Heart right ventricle (tissue), 16 donors: ENCODE measurements around the gene DNAH1. TPM values are rescaled to one million over a fixed set of nuclear protein-coding genes. Genes with fewer than 3 reads are reported as not detected.

Source experiments
- ATAC-seq, 8 donors: fragments of 200-7000 bp; cut with Tn5 transposase; one replicate each; pipeline ENCODE4 v1.9.1; 2020; ENCODE audit warnings: mild to moderate bottlenecking in 8 of 8, moderate library complexity in 8 of 8, moderate number of reproducible peaks in 1 of 8
- DNase-seq, 2 donors: peaks; one replicate each; pipeline ENCODE4 v3.0.0-alpha.2; 2020
- H3K27ac ChIP-seq, 10 donors: fragments of 200-600 bp; sonication (generic) in 2 of 10; one replicate each; pipeline versions ENCODE4 v1.5.0 to v1.8.0; 2020 to 2022; ENCODE audit warnings: mild to moderate bottlenecking in 3 of 10
- H3K27me3 ChIP-seq, 7 donors: fragments of 200-600 bp; one replicate each; pipeline ENCODE4 v1.8.0; 2021 to 2022; ENCODE audit warnings: mild to moderate bottlenecking in 2 of 7
- H3K36me3 ChIP-seq, 9 donors: fragments of 200-600 bp; sonication (generic) in 1 of 9; one replicate each; pipeline versions ENCODE4 v1.5.0 to v1.8.0; 2020 to 2022; ENCODE audit warnings: mild to moderate bottlenecking in 2 of 9
- H3K4me1 ChIP-seq, 9 donors: fragments of 200-600 bp; sonication (generic) in 1 of 9; one replicate each; pipeline versions ENCODE4 v1.5.0 to v1.8.0; 2020 to 2022; ENCODE audit warnings: mild to moderate bottlenecking in 4 of 9
- H3K4me3 ChIP-seq, 10 donors: fragments of 200-600 bp; sonication (generic) in 2 of 10; one replicate each; pipeline versions ENCODE4 v1.5.0 to v1.8.0; 2020 to 2022; ENCODE audit warnings: mild to moderate bottlenecking in 7 of 10, moderate library complexity in 2 of 10
- H3K9me3 ChIP-seq, 11 donors: fragments of 200-600 bp in 10 of 11; sonication (generic) in 2 of 11; one replicate each; pipeline versions ENCODE4 v1.5.0 to v1.8.0; 2013 to 2022; ENCODE audit warnings: mild to moderate bottlenecking in 2 of 11, control low read depth in 1 of 11, moderate library complexity in 1 of 11
- CTCF ChIP-seq, 9 donors: fragments of 200-600 bp; sonication (generic) in 2 of 9; IDR thresholded peaks; one replicate each; pipeline versions ENCODE4 v1.5.0 to v1.8.0; 2021 to 2022; ENCODE audit warnings: antibody characterized with exemption in 9 of 9, mild to moderate bottlenecking in 5 of 9, moderate library complexity in 1 of 9
- WGBS, 2 donors: extraction: QIAGEN DNeasy Blood & Tissue Kit; methylation state at CpG; one replicate each; pipeline ENCODE4 v1.1.7; 2013; ENCODE audit warnings: inconsistent platforms in 1 of 2; 5-methylcytosine and 5-hydroxymethylcytosine counted together
- intact Hi-C, 10 donors: fragments of 100-400 bp; cut with DNase I; formaldehyde crosslinking; loops; one replicate each; pipeline versions ENCODE4 v1.11.1 to v1.14.2; 2022
- microRNA-seq, 2 donors: library from miRNA; unstranded; fragments of <30 nt; microRNA quantifications; one replicate each; pipeline ENCODE4 v1.2.0, GENCODE V29; 2021
- polyA plus RNA-seq, 2 donors: library from polyadenylated mRNA; stranded (reverse); fragments of 200-250 nt; gene quantifications; one replicate each; pipeline ENCODE4 v1.2.3, GENCODE V29; 2013
- total RNA-seq, 10 donors: library from RNA; stranded (reverse); fragmentation: NEBNext Ultra II Directional in 3 of 10; extraction: Animal tissue kit (Norgen Biotek cat#: 25700) in 3 of 10; gene quantifications; one replicate each; pipeline versions ENCODE4 v1.2.1 to v1.2.4, GENCODE V29; 2021 to 2023
- donor health status: Arrhythmogenic right ventricular cardiomyopathy.
- donor health status: ischemic (EF 13 %, LVEDD 7.1; RV severe dilation, severe dysfunction).
- donor health status: healthy with polysubstance abuse.
- donor health status: DM: no; HTN: yes; CAD: no.
- donor health status: DM: no; HTN: no; CAD: no.
- donor health status: ischemic (EF 25% LVEDD 6.9; RV normal size, moderate dysfunction).
- donor health status: ischemic (EF 25% LVEDD 5.7; RV mildly dilated, moderate dysfunction).
- donor health status: healthy.
- donor health status: DM: yes; HTN: yes; CAD: no.
- donor health status: Ischemic cardiomyopathy.
- donor health status: ischemic (EF 35%, LVEDD 5.7; RV mildly dilated, moderate dysfunction).
- donor health status: nonischemic (EF 11% LVEDD 7.7; RV severe dilation, severe dysfunction).
- donor health status: DM: yes; HTN: yes; CAD: no.
- donor health status: PGD.
- donor health status: ischemic (EF 29% LVEDD 5.4; RV normal size, mild dysfunction).
- donor health status: nonischemic (EF 23%, LVEDD 6.1; RV moderate dilation, normal function).

The DNAH1 gene
- total and polyA plus RNA-seq, 12 donors, result 0.99 to 6.4 (median 2.8) TPM

DNA sequence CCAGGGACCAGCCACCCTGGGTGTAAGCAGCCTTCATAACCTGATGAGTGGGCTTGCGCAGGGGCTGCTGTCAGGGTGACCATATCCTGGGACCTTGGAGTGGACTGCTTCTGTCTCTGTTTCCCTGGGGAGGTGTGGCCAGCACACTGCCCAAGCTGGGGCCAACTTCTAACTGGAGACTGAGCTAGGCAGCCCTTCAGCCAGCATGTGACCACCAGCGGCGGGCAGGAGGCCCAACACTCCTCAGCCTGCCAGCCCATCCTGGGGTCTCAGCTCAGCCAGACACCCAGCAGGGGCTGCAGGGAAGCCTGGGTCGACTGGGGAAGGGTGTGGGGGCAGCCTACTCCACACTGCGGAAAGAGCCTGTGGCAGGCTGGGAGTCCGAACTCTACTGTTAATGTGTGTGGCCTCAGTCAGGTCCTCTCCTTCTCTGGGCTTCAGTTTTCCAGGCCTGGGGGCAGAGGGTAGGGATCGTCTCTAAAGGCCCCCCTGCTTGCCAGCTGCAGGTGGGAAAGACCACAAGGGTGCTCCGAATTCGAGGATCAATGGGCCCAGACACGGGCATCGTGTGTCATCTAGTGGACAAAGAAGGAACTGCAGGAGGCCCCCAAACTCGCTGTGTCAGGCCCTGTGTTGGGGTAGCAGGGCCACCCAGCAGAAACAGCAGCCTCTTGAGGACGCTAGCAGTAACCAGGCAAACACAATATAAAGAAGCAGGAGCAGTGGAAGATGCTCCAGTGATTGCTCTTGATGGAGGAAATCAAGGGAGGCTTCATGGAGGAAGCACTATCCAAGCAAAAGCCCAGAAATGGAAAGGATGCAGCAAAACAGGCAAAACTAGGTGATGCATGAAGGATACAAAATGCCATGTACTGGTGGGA is 130.8 kb downstream of the DNAH1 start:
- Histone ChIP-seq H3K4me1 (peaks cover 3 to 54% (median 17%) of the 10 kb centered on the region in 9 donors), H3K9me3 (no peaks in the 10 kb centered on the region), H3K27ac (peak overlapping the region in 7 of 10 donors; percentile 28 to 68 (median 49)), H3K36me3 (peaks cover 0 to 15% (median 0%) of the 10 kb centered on the region in 9 donors), H3K27me3 (no peaks in the 10 kb centered on the region), H3K4me3 (no peak overlapping the region)
- TF ChIP-seq CTCF (IDR thresholded peaks at IDR 0.05), result peak in 8 of 9 donors; percentile 99 to 100 (median 100)
- DNase-seq (peak; percentile 54 to 73), ATAC-seq (peak; percentile 3 to 47 (median 30))
- WGBS, 2 donors, result 34 to 36% methylated on average over 13 of the region's 13 CpGs
- intact Hi-C loops, result loop anchor here in 7 of 10 donors (1.0 to 2.0 kb wide), 4 partner anchors 18 to 35 kb away; no protein-coding TSS in a partner anchor

GRCh38 chr3:52447512-52448355 is 131.6 kb downstream of the DNAH1 start:
- peaks cover 3 to 54% (median 17%) of the 10 kb centered on the region in 9 donors for H3K4me1 ChIP-seq
- no peaks in the 10 kb centered on the region for H3K9me3 ChIP-seq
- intact Hi-C loops, result loop anchor here in 7 of 10 donors (1.0 to 2.0 kb wide), 4 partner anchors 19 to 35 kb away; no protein-coding TSS in a partner anchor
- DNase-seq, result no peak
- peak overlapping the region in 7 of 10 donors; percentile 38 to 99 (median 91) for H3K27ac ChIP-seq
- H3K4me3 ChIP-seq, result no peak overlapping the region
- H3K36me3 ChIP-seq, result peaks cover 0 to 17% (median 0%) of the 10 kb centered on the region in 9 donors
- TF ChIP-seq CTCF (IDR thresholded peaks at IDR 0.05), result no peak
- peak in 1 of 8 donors; percentile 3 for ATAC-seq
- WGBS, 2 donors, result 40 to 49% methylated on average over 12 of the region's 12 CpGs
- no peaks in the 10 kb centered on the region for H3K27me3 ChIP-seq

Small RNA genes lying within 50 kb of the gene (microRNA-seq; reads per million reads assigned to microRNA genes)
- gene MIR135A1, result 0 reads per million in 2 donors
- gene MIRLET7G, result 58,356 to 60,253 reads per million in 2 donors

Other genes with a start within 250 kb of the DNAH1 start
- gene POC1A, start 161.9 kb upstream of the DNAH1 start, total RNA-seq, result 1 to 10 TPM in 5 of 10 donors, under 1 TPM in 5; 0.60 to 3.5 (median 1.1) TPM
- 1 to 10 TPM in 1 of 2 donors, under 1 TPM in 1; 0.44 to 1.9 TPM for gene POC1A, start 161.9 kb upstream of the DNAH1 start, polyA plus RNA-seq
- gene ALAS1, start 118.2 kb upstream of the DNAH1 start, total RNA-seq, result 100 to 1,000 TPM; 117 to 233 (median 177) TPM
- 10 to 100 TPM; 55.2 to 98.4 TPM for gene ALAS1, start 118.2 kb upstream of the DNAH1 start, polyA plus RNA-seq
- under 1 TPM in 8 of 10 donors, not detected in 2; 0.12 to 0.46 (median 0.30) TPM for gene TLR9, start 90.7 kb upstream of the DNAH1 start, total RNA-seq
- gene TLR9, start 90.7 kb upstream of the DNAH1 start, polyA plus RNA-seq, result under 1 TPM in 1 of 2 donors, not detected in 1; 0.06 TPM
- gene TWF2, start 77.2 kb upstream of the DNAH1 start, total RNA-seq, result 100 to 1,000 TPM in 5 of 10 donors, 10 to 100 TPM in 5; 71.5 to 148 (median 99.1) TPM
- 10 to 100 TPM; 44.7 to 62.8 TPM for gene TWF2, start 77.2 kb upstream of the DNAH1 start, polyA plus RNA-seq
- 10 to 100 TPM in 2 of 10 donors, 1 to 10 TPM in 8; 5.2 to 17.6 (median 7.9) TPM for gene PPM1M, start 70.6 kb upstream of the DNAH1 start, total RNA-seq
- gene PPM1M, start 70.6 kb upstream of the DNAH1 start, polyA plus RNA-seq, result 10 to 100 TPM in 1 of 2 donors, 1 to 10 TPM in 1; 6.4 to 11.1 TPM
- gene WDR82, start 37.7 kb upstream of the DNAH1 start, total RNA-seq, result 10 to 100 TPM; 59.0 to 78.4 (median 71.6) TPM
- 10 to 100 TPM; 19.3 to 33.5 TPM for gene WDR82, start 37.7 kb upstream of the DNAH1 start, polyA plus RNA-seq
- gene GLYCTK, start 28.5 kb upstream of the DNAH1 start, total RNA-seq, result 1 to 10 TPM; 4.3 to 9.2 (median 4.9) TPM
- gene GLYCTK, start 28.5 kb upstream of the DNAH1 start, polyA plus RNA-seq, result 1 to 10 TPM; 6.7 to 8.4 TPM
- gene BAP1, start 93.7 kb downstream of the DNAH1 start, total RNA-seq, result 10 to 100 TPM; 37.1 to 58.2 (median 46.1) TPM
- 10 to 100 TPM; 50.6 to 51.6 TPM for gene BAP1, start 93.7 kb downstream of the DNAH1 start, polyA plus RNA-seq
- gene PHF7, start 94.3 kb downstream of the DNAH1 start, total RNA-seq, result 10 to 100 TPM; 11.5 to 26.3 (median 22.4) TPM
- gene PHF7, start 94.3 kb downstream of the DNAH1 start, polyA plus RNA-seq, result 1 to 10 TPM; 1.9 to 6.0 TPM
- gene SEMA3G, start 128.8 kb downstream of the DNAH1 start, total RNA-seq, result 10 to 100 TPM in 9 of 10 donors, 1 to 10 TPM in 1; 8.3 to 17.8 (median 16.2) TPM
- gene SEMA3G, start 128.8 kb downstream of the DNAH1 start, polyA plus RNA-seq, result 10 to 100 TPM; 12.1 to 13.1 TPM
- gene TNNC1, start 137.7 kb downstream of the DNAH1 start, total RNA-seq, result 1,000 to 10,000 TPM; 6,035 to 9,296 (median 8,226) TPM
- gene TNNC1, start 137.7 kb downstream of the DNAH1 start, polyA plus RNA-seq, result over 10,000 TPM in 1 of 2 donors, 1,000 to 10,000 TPM in 1; 9,937 to 18,066 TPM
- gene NISCH, start 139.3 kb downstream of the DNAH1 start, total RNA-seq, result 10 to 100 TPM; 35.3 to 56.3 (median 41.9) TPM
- gene NISCH, start 139.3 kb downstream of the DNAH1 start, polyA plus RNA-seq, result 10 to 100 TPM; 24.0 to 53.6 TPM
- 100 to 1,000 TPM in 2 of 10 donors, 10 to 100 TPM in 8; 17.4 to 159 (median 33.2) TPM for gene STAB1, start 179.0 kb downstream of the DNAH1 start, total RNA-seq
- gene STAB1, start 179.0 kb downstream of the DNAH1 start, polyA plus RNA-seq, result 100 to 1,000 TPM in 1 of 2 donors, 10 to 100 TPM in 1; 54.1 to 231 TPM
- gene NT5DC2, start 217.5 kb downstream of the DNAH1 start, total RNA-seq, result 100 to 1,000 TPM in 1 of 10 donors, 10 to 100 TPM in 9; 25.1 to 108 (median 44.5) TPM
- 100 to 1,000 TPM in 1 of 2 donors, 10 to 100 TPM in 1; 95.1 to 138 TPM for gene NT5DC2, start 217.5 kb downstream of the DNAH1 start, polyA plus RNA-seq
- 10 to 100 TPM; 30.2 to 98.0 (median 66.9) TPM for gene UQCC5, start 220.3 kb downstream of the DNAH1 start, total RNA-seq
- gene UQCC5, start 220.3 kb downstream of the DNAH1 start, polyA plus RNA-seq, result 100 to 1,000 TPM in 1 of 2 donors, 10 to 100 TPM in 1; 83.5 to 147 TPM